ENCODE results near the gene TOMT.
A peak's percentile ranks its signal among the peaks of the same experiment; 100 is the strongest.

The TOMT gene

GRCh38 chr11:72070491-72070890, 35.2 kb upstream of the TOMT start:
- Histone ChIP-seq H3K36me3 (ENCODE audit: insufficient read depth, low read length) (peaks cover 11% of the 10 kb centered on the region), H3K9ac (ENCODE audit: insufficient read length) (no peak overlapping the region), H3K4me3 (no peak overlapping the region), H3K27ac (no peak overlapping the region), H3K9me3 (ENCODE audit: low read depth, low read length) (no peaks in the 10 kb centered on the region)
- TF ChIP-seq FOXP2 (optimal IDR thresholded peaks at IDR 0.05; ENCODE audit: control extremely low read depth, extremely low read length, insufficient read depth): no peak
- TF ChIP-seq POLR2AphosphoS5 (IDR thresholded peaks at IDR 0.05; ENCODE audit: borderline replicate concordance, low read depth, low read length): no peak
- TF ChIP-seq EZH2 (IDR thresholded peaks at IDR 0.05): no peak
- no peak for DNase-seq (ENCODE audit: low read depth, low spot score)

GRCh38 chr11:72072348-72072747, 33.4 kb upstream of the TOMT start:
- no peak for TF ChIP-seq EZH2 (IDR thresholded peaks at IDR 0.05)
- no peak for TF ChIP-seq POLR2AphosphoS5 (IDR thresholded peaks at IDR 0.05; ENCODE audit: borderline replicate concordance, low read depth, low read length)
- TF ChIP-seq FOXP2 (optimal IDR thresholded peaks at IDR 0.05; ENCODE audit: control extremely low read depth, extremely low read length, insufficient read depth): no peak
- Histone ChIP-seq H3K9ac (ENCODE audit: insufficient read length) (no peak overlapping the region), H3K36me3 (ENCODE audit: insufficient read depth, low read length) (peaks cover 17% of the 10 kb centered on the region), H3K4me3 (no peak overlapping the region), H3K9me3 (ENCODE audit: low read depth, low read length) (no peaks in the 10 kb centered on the region), H3K27ac (no peak overlapping the region)
- no peak for DNase-seq (ENCODE audit: low read depth, low spot score)

GRCh38 chr11:72075109-72075508, 30.6 kb upstream of the TOMT start:
- Histone ChIP-seq H3K9me3 (ENCODE audit: low read depth, low read length) (no peaks in the 10 kb centered on the region), H3K36me3 (ENCODE audit: insufficient read depth, low read length) (peaks cover 13% of the 10 kb centered on the region), H3K4me3 (no peak overlapping the region), H3K9ac (ENCODE audit: insufficient read length) (no peak overlapping the region), H3K27ac (0 out of 2 replicates have a peak overlapping the region, but pooled peaks have one; percentile 8)
- DNase-seq (ENCODE audit: low read depth, low spot score): no peak
- TF ChIP-seq FOXP2 (optimal IDR thresholded peaks at IDR 0.05; ENCODE audit: control extremely low read depth, extremely low read length, insufficient read depth) (no peak), POLR2AphosphoS5 (IDR thresholded peaks at IDR 0.05; ENCODE audit: borderline replicate concordance, low read depth, low read length) (no peak), EZH2 (IDR thresholded peaks at IDR 0.05) (no peak)

- Histone ChIP-seq H3K9ac (ENCODE audit: insufficient read length) (no peak overlapping the region), H3K4me3 (no peak overlapping the region), H3K27ac (0 out of 2 replicates have a peak overlapping the region, but pooled peaks have one; percentile 8), H3K36me3 (ENCODE audit: insufficient read depth, low read length) (peaks cover 13% of the 10 kb centered on the region), H3K9me3 (ENCODE audit: low read depth, low read length) (no peaks in the 10 kb centered on the region)
- TF ChIP-seq EZH2 (IDR thresholded peaks at IDR 0.05): no peak
- no peak for TF ChIP-seq POLR2AphosphoS5 (IDR thresholded peaks at IDR 0.05; ENCODE audit: borderline replicate concordance, low read depth, low read length)
- no peak for TF ChIP-seq FOXP2 (optimal IDR thresholded peaks at IDR 0.05; ENCODE audit: control extremely low read depth, extremely low read length, insufficient read depth)
- no peak for DNase-seq (ENCODE audit: low read depth, low spot score)
Measured at GRCh38 chr11:72075756-72076155, 30.0 kb upstream of the TOMT start.

GRCh38 chr11:72078477-72078876, 27.2 kb upstream of the TOMT start:
- TF ChIP-seq POLR2AphosphoS5 (IDR thresholded peaks at IDR 0.05; ENCODE audit: borderline replicate concordance, low read depth, low read length): no peak
- no peak for TF ChIP-seq FOXP2 (optimal IDR thresholded peaks at IDR 0.05; ENCODE audit: control extremely low read depth, extremely low read length, insufficient read depth)
- TF ChIP-seq EZH2 (IDR thresholded peaks at IDR 0.05): no peak
- Histone ChIP-seq H3K36me3 (ENCODE audit: insufficient read depth, low read length) (peaks cover 13% of the 10 kb centered on the region), H3K9ac (ENCODE audit: insufficient read length) (peak overlapping the region; percentile 79), H3K27ac (peak overlapping the region; percentile 46; the same call in 1 of the 2 replicates), H3K4me3 (peak overlapping the region; percentile 91), H3K9me3 (ENCODE audit: low read depth, low read length) (no peaks in the 10 kb centered on the region)
- DNase-seq (ENCODE audit: low read depth, low spot score): no peak

- H3K27ac ChIP-seq: peak overlapping the region; percentile 63
Measured at GRCh38 chr11:72079819-72080325, 25.9 kb upstream of the TOMT start.

GRCh38 chr11:72080326-72081183, 25.2 kb upstream of the TOMT start, which contains the start of the genes LRRC51 and NUMA1:
TSS of gene LRRC51 (plus strand) at chr11:72080850. CDS start at chr11:72089084, 8,234 bp downstream.
TSS of gene NUMA1 (minus strand) at chr11:72080542. CDS start at chr11:72035943, 44,599 bp downstream.
- H3K9ac ChIP-seq (ENCODE audit: insufficient read length): peak within 1 kb of the TSS; percentile 79
- no peaks in the 10 kb centered on the region for H3K9me3 ChIP-seq (ENCODE audit: low read depth, low read length)
- peaks cover 10% of the 10 kb centered on the region for H3K36me3 ChIP-seq (ENCODE audit: insufficient read depth, low read length)
- peak; percentile 100 for DNase-seq (ENCODE audit: low read depth, low spot score)
- H3K27ac ChIP-seq: peak within 1 kb of the TSS; percentile 85
- TF ChIP-seq EZH2 (IDR thresholded peaks at IDR 0.05) (no peak), FOXP2 (optimal IDR thresholded peaks at IDR 0.05; ENCODE audit: control extremely low read depth, extremely low read length, insufficient read depth) (peak; percentile 91), POLR2AphosphoS5 (IDR thresholded peaks at IDR 0.05; ENCODE audit: borderline replicate concordance, low read depth, low read length) (peak; percentile 79)
- H3K4me3 ChIP-seq: peak within 1 kb of the TSS; percentile 91

More at GRCh38 chr11:72079819-72080325, 25.9 kb upstream of the TOMT start:
- Histone ChIP-seq H3K4me3 (peak overlapping the region; percentile 91), H3K9ac (ENCODE audit: insufficient read length) (peak overlapping the region; percentile 79), H3K9me3 (ENCODE audit: low read depth, low read length) (no peaks in the 10 kb centered on the region), H3K36me3 (ENCODE audit: insufficient read depth, low read length) (peaks cover 13% of the 10 kb centered on the region)
- no peak for TF ChIP-seq EZH2 (IDR thresholded peaks at IDR 0.05)
- no peak for TF ChIP-seq POLR2AphosphoS5 (IDR thresholded peaks at IDR 0.05; ENCODE audit: borderline replicate concordance, low read depth, low read length)
- no peak for TF ChIP-seq FOXP2 (optimal IDR thresholded peaks at IDR 0.05; ENCODE audit: control extremely low read depth, extremely low read length, insufficient read depth)
- no peak for DNase-seq (ENCODE audit: low read depth, low spot score)

GRCh38 chr11:72081184-72081644, 24.5 kb upstream of the TOMT start:
- H3K9me3 ChIP-seq (ENCODE audit: low read depth, low read length): no peaks in the 10 kb centered on the region
- H3K36me3 ChIP-seq (ENCODE audit: insufficient read depth, low read length): peaks cover 6% of the 10 kb centered on the region
- peak overlapping the region; percentile 85 for H3K27ac ChIP-seq
- no peak for DNase-seq (ENCODE audit: low read depth, low spot score)
- H3K9ac ChIP-seq (ENCODE audit: insufficient read length): peak overlapping the region; percentile 72
- peak overlapping the region; percentile 76 for H3K4me3 ChIP-seq
- TF ChIP-seq EZH2 (IDR thresholded peaks at IDR 0.05) (no peak), POLR2AphosphoS5 (IDR thresholded peaks at IDR 0.05; ENCODE audit: borderline replicate concordance, low read depth, low read length) (no peak), FOXP2 (optimal IDR thresholded peaks at IDR 0.05; ENCODE audit: control extremely low read depth, extremely low read length, insufficient read depth) (no peak)

All from SK-N-MC (cell line).